Mucosa of descending colon (tissue), 3 donors: ENCODE results near the gene ATP5PB. TPM values are rescaled to one million over a fixed set of nuclear protein-coding genes. Genes with fewer than 3 reads are reported as not detected.

Experiments used
- ATAC-seq: fragments of 200-7000 bp; cut with Tn5 transposase; one replicate; pipeline ENCODE4 v1.9.1; 2020; ENCODE audit warnings: mild to moderate bottlenecking, moderate library complexity
- DNase-seq, 3 donors: peaks; one replicate each; pipeline ENCODE4 v3.0.0-alpha.2; 2020
- H3K36me3 ChIP-seq: fragments of 200-600 bp; one replicate; pipeline ENCODE4 v1.8.0; 2021; ENCODE audit warnings: low read depth, mild to moderate bottlenecking
- H3K4me1 ChIP-seq: fragments of 200-600 bp; one replicate; pipeline ENCODE4 v1.8.0; 2021; ENCODE audit warnings: low read depth, mild to moderate bottlenecking
- H3K4me3 ChIP-seq: fragments of 200-600 bp; one replicate; pipeline ENCODE4 v1.8.0; 2021; ENCODE audit warnings: mild to moderate bottlenecking
- H3K9me3 ChIP-seq: fragments of 200-600 bp; one replicate; pipeline ENCODE4 v1.8.0; 2021; ENCODE audit warnings: mild to moderate bottlenecking
- intact Hi-C, 2 donors: fragments of 100-400 bp; cut with DNase I in 1 of 2; cut with micrococcal nuclease in 1 of 2; formaldehyde crosslinking; loops; one replicate each; pipeline versions ENCODE4 v1.11.0 to v1.11.1; 2022; cut with DNase I, micrococcal nuclease
- total RNA-seq, 3 donors: library from RNA; stranded (reverse); fragmentation: NEBNext Ultra II Directional in 2 of 3; extraction: Animal tissue kit (Norgen Biotek cat#: 25700) in 2 of 3; gene quantifications; one replicate each; pipeline versions ENCODE4 v1.2.1 to v1.2.4, GENCODE V29; 2021 to 2023
- TF ChIP-seq, protein P1 (sequence below): fragments of 200-600 bp; IDR thresholded peaks from one replicate; pipeline ENCODE4 v1.8.0; 2022; ENCODE audit warnings: antibody characterized with exemption, mild to moderate bottlenecking
- donor health status: DM: no; HTN: no; CAD: no; lungs with moderate emphysema.
- donor health status: DM: no; HTN: no; CAD: no.
- donor health status: DM: no; HTN: yes; CAD: no.

Gene ATP5PB
- total RNA-seq, 3 donors from 2014 or later = 274 to 427 (median 390) TPM

GRCh38 chr1:111448482-111448917 lies 764 bp upstream of the ATP5PB start:
- Histone ChIP-seq H3K4me3 (peak overlapping the region; percentile 82), H3K4me1 (peaks cover 37% of the 10 kb centered on the region), H3K36me3 (no peaks in the 10 kb centered on the region), H3K9me3 (no peaks in the 10 kb centered on the region)
- intact Hi-C loops = no loop called here
- TF ChIP-seq, protein P1, sequence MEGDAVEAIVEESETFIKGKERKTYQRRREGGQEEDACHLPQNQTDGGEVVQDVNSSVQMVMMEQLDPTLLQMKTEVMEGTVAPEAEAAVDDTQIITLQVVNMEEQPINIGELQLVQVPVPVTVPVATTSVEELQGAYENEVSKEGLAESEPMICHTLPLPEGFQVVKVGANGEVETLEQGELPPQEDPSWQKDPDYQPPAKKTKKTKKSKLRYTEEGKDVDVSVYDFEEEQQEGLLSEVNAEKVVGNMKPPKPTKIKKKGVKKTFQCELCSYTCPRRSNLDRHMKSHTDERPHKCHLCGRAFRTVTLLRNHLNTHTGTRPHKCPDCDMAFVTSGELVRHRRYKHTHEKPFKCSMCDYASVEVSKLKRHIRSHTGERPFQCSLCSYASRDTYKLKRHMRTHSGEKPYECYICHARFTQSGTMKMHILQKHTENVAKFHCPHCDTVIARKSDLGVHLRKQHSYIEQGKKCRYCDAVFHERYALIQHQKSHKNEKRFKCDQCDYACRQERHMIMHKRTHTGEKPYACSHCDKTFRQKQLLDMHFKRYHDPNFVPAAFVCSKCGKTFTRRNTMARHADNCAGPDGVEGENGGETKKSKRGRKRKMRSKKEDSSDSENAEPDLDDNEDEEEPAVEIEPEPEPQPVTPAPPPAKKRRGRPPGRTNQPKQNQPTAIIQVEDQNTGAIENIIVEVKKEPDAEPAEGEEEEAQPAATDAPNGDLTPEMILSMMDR = no peak
- DNase-seq (no peak), ATAC-seq (peak; percentile 9)

DNA sequence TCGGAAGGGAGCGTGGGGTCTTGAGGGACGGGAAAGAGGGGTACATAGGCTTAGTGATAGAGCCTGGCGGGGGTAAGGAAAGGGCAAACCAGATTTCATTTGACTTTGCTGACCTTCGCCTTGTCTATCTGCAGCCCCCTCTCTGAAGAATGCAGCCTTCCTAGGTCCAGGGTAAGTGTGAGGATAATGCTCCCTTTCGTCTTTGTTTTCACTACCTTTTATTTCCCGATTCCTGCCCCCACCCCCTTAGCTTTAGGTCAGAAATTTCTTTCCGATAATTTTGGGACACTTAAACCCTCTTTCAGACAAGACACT lies 396 bp downstream of the ATP5PB start:
- intact Hi-C loops = no loop called here
- ATAC-seq = no peak
- Histone ChIP-seq H3K4me3 (peak overlapping the region; percentile 82), H3K4me1 (peaks cover 43% of the 10 kb centered on the region), H3K36me3 (no peaks in the 10 kb centered on the region), H3K9me3 (no peaks in the 10 kb centered on the region)
- DNase-seq = peak in 1 of 3 donors; percentile 8
- TF ChIP-seq, protein P1 = no peak

DNA sequence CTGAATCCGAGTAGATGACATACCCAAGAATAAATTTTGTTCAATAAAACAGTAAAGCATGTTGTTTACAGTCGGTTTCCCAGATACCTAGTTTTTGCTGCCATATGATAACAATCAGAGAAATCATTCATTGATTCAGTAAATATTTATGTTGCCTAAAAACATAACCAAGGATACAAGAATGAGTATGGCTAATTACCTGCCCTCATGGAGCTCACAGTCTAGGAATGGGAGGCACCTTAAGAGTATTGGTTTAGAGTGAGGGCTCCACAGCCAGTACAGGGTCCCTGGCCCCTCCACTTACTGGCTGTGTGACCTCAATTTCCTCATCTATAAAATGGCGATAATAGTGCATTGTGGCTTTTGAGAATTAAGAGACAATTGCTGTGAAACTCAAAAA lies 921 bp downstream of the ATP5PB start:
- DNase-seq (no peak), ATAC-seq (no peak)
- Histone ChIP-seq H3K4me1 (peaks cover 43% of the 10 kb centered on the region), H3K9me3 (no peaks in the 10 kb centered on the region), H3K36me3 (no peaks in the 10 kb centered on the region), H3K4me3 (peak overlapping the region; percentile 82)
- TF ChIP-seq, protein P1 = no peak
- intact Hi-C loops = no loop called here

DNA sequence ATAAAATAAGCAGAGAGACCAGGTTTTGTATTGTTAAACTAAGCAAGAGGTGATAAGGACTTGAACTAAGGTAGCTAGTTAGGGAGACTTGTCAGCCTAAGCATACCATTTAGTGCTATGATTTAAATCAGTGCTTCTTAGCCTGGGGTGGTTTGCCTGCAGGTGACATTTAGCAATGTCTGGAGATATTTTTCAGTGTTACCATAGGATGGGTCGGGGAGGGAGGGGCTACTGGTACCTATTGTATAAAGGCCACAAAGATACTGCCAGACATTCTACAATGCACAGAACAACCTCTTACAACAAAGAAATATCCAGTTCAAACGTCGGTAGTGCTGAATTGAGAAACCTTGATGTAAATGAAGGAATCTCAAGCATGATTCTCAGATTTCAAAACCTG lies 3.3 kb downstream of the ATP5PB start:
- no peak for ATAC-seq
- no peaks in the 10 kb centered on the region for H3K9me3 ChIP-seq
- intact Hi-C loops = no loop called here
- no peak for DNase-seq
- H3K36me3 ChIP-seq = no peaks in the 10 kb centered on the region
- H3K4me1 ChIP-seq = peaks cover 37% of the 10 kb centered on the region
- no peak overlapping the region for H3K4me3 ChIP-seq
- TF ChIP-seq, protein P1 = no peak

- Histone ChIP-seq H3K36me3 (no peaks in the 10 kb centered on the region), H3K9me3 (no peaks in the 10 kb centered on the region), H3K4me3 (no peak overlapping the region), H3K4me1 (peaks cover 32% of the 10 kb centered on the region)
- ATAC-seq = no peak
- intact Hi-C loops = no loop called here
- DNase-seq = no peak
- TF ChIP-seq, protein P1 = no peak
These were observed 4.4 kb downstream of the ATP5PB start for GRCh38 chr1:111453706-111454105.
